GM12878 (cell line): Measurements from ENCODE around the gene SERPINE2.

ENCODE experiments used
- CTCF ChIP-seq, 3 experiments: IDR thresholded peaks in 2 of 3; conservative IDR thresholded peaks in 1 of 3; 2 replicates each; pipeline ENCODE4 v1.5.1; 2011; ENCODE audit warnings: low read depth in 3 of 3, low read length in 3 of 3, mild to moderate bottlenecking in 3 of 3, control low read depth in 2 of 3, moderate library complexity in 2 of 3, inconsistent platforms in 1 of 3, mixed read lengths in 1 of 3; ENCODE audit not compliant: control insufficient read depth in 2 of 3, insufficient read depth in 1 of 3; ENCODE audit errors: extremely low read depth in 1 of 3
- PAX8 ChIP-seq: fragments of 450-650 bp; IDR thresholded peaks from 2 replicates; pipeline ENCODE4 v1.6.1; 2017; ENCODE audit warnings: mild to moderate bottlenecking, moderate library complexity
- PKNOX1 ChIP-seq: fragments of 450-650 bp; IDR thresholded peaks from 2 replicates; pipeline ENCODE4 v1.6.1; 2016; ENCODE audit warnings: mild to moderate bottlenecking
- TF ChIP-seq, protein P1 (sequence below): IDR thresholded peaks from 2 replicates; pipeline ENCODE4 v1.6.1; 2012; ENCODE audit warnings: low read length, inconsistent platforms

- peak in 2 of 3 experiments; percentile 18 to 19; a peak in 2 of 6 replicates for TF ChIP-seq CTCF (IDR thresholded peaks at IDR 0.05 in 2 of 3, conservative IDR thresholded peaks at IDR 0.05 in 1 of 3; ENCODE audit: control insufficient read depth in 2 of 3, extremely low read depth in 1 of 3, insufficient read depth in 1 of 3, low read depth in 3 of 3, low read length in 3 of 3)
- no peak for TF ChIP-seq PAX8
- TF ChIP-seq, protein P1, sequence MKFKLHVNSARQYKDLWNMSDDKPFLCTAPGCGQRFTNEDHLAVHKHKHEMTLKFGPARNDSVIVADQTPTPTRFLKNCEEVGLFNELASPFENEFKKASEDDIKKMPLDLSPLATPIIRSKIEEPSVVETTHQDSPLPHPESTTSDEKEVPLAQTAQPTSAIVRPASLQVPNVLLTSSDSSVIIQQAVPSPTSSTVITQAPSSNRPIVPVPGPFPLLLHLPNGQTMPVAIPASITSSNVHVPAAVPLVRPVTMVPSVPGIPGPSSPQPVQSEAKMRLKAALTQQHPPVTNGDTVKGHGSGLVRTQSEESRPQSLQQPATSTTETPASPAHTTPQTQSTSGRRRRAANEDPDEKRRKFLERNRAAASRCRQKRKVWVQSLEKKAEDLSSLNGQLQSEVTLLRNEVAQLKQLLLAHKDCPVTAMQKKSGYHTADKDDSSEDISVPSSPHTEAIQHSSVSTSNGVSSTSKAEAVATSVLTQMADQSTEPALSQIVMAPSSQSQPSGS: no peak
- no peak for TF ChIP-seq PKNOX1
These were observed 89.7 kb downstream of the SERPINE2 start for GRCh38 chr2:223949241-223949840.
